ENCODE measurements around the gene MED16. TPM values are rescaled to one million over a fixed set of nuclear protein-coding genes. Genes with fewer than 3 reads are reported as not detected.
A peak's percentile ranks its signal among the peaks of the same experiment; 100 is the strongest.

MED16 gene
- total and polyA plus RNA-seq, 2 of the 13 experiments (the other 11 are each of a cell fraction or from before 2014, with no cell fraction given) = 13.3 to 14.8 TPM

GRCh38 chr19:917323-918151 lies 24.6 kb upstream of the MED16 start, which contains the start of gene KISS1R (continued):
- TF ChIP-seq TBP (CRISPR knock-in tag; IDR thresholded peaks at IDR 0.05) = no peak
- peak; percentile 62 for TF ChIP-seq MAZ (IDR thresholded peaks at IDR 0.05; ENCODE audit: borderline replicate concordance, low read depth, low read length)
- peak; percentile 88; the same call in 1 of the 2 replicates for TF ChIP-seq MAZ (CRISPR knock-in tag; IDR thresholded peaks at IDR 0.05; ENCODE audit: low read depth)
- TF ChIP-seq SIX4 (CRISPR knock-in tag; IDR thresholded peaks at IDR 0.05) = no peak
- no peak for TF ChIP-seq SRF (IDR thresholded peaks at IDR 0.05; ENCODE audit: low read depth, low read length)
- no peak for TF ChIP-seq SMAD3 (CRISPR knock-in tag; IDR thresholded peaks at IDR 0.05)
- TF ChIP-seq ZUFSP (CRISPR knock-in tag; IDR thresholded peaks at IDR 0.05; ENCODE audit: borderline replicate concordance) = no peak
- no peak for TF ChIP-seq ZNF546 (CRISPR knock-in tag; conservative IDR thresholded peaks at IDR 0.05)
- peak; percentile 64; the same call in 1 of the 2 replicates for TF ChIP-seq ETS1 (CRISPR knock-in tag; IDR thresholded peaks at IDR 0.05)
- TF ChIP-seq HNRNPLL (IDR thresholded peaks at IDR 0.05; ENCODE audit: low read depth, low read length, poor library complexity, severe bottlenecking) = peak; percentile 81
- TF ChIP-seq RBM22 (optimal IDR thresholded peaks at IDR 0.05; ENCODE audit: low read length) = no peak
- TF ChIP-seq ADNP (CRISPR knock-in tag; IDR thresholded peaks at IDR 0.05) = peak; percentile 95
- peak; percentile 75; the same call in 1 of the 2 replicates for TF ChIP-seq HOXA5 (CRISPR knock-in tag; IDR thresholded peaks at IDR 0.05)
- TF ChIP-seq ZNF615 (CRISPR knock-in tag; IDR thresholded peaks at IDR 0.05; ENCODE audit: borderline replicate concordance) = peak; percentile 21; the same call in 1 of the 2 replicates
- no peak for TF ChIP-seq PTBP1 (IDR thresholded peaks at IDR 0.05; ENCODE audit: low read depth, low read length, poor library complexity, severe bottlenecking)
- TF ChIP-seq ARID5B (CRISPR knock-in tag; IDR thresholded peaks at IDR 0.05) = peak; percentile 60
- TF ChIP-seq ZFP41 (CRISPR knock-in tag; IDR thresholded peaks at IDR 0.05; ENCODE audit: borderline replicate concordance) = peak; percentile 90; the same call in 1 of the 2 replicates
- no peak for TF ChIP-seq PAF1 (CRISPR knock-in tag; IDR thresholded peaks at IDR 0.05)
- no peak for TF ChIP-seq MYPOP (CRISPR knock-in tag; IDR thresholded peaks at IDR 0.05)
- no peak for TF ChIP-seq CENPBD1 (CRISPR knock-in tag; IDR thresholded peaks at IDR 0.05; ENCODE audit: borderline replicate concordance, low read depth)
- TF ChIP-seq MZF1 (CRISPR knock-in tag; IDR thresholded peaks at IDR 0.05; ENCODE audit: borderline replicate concordance) = no peak
